HepG2 (cell line): ENCODE data around the gene ELP1. TPM values are rescaled to one million over a fixed set of nuclear protein-coding genes. Genes with fewer than 3 reads are reported as not detected.

Experiments
- ARID2 ChIP-seq: sonication (generic); formaldehyde crosslinking; IDR thresholded peaks from 2 replicates; pipeline ENCODE4 v1.8.1; 2022; ENCODE audit warnings: mild to moderate bottlenecking, missing genetic modification reagents, borderline replicate concordance
- ARNTL ChIP-seq: sonication (generic); formaldehyde crosslinking; IDR thresholded peaks from 2 replicates; pipeline ENCODE4 v1.4.0; 2020; ENCODE audit warnings: mild to moderate bottlenecking, missing genetic modification reagents
- DMTF1 ChIP-seq: sonication (generic); formaldehyde crosslinking; IDR thresholded peaks from 2 replicates; pipeline ENCODE4 v1.4.0; 2020; ENCODE audit warnings: mild to moderate bottlenecking, missing genetic modification reagents
- EZH2 ChIP-seq: conservative IDR thresholded peaks from 2 replicates; pipeline ENCODE4 v1.6.1; 2012; ENCODE audit warnings: mild to moderate bottlenecking, low read depth, low read length, moderate library complexity
- HHEX ChIP-seq: IDR thresholded peaks from 2 replicates; pipeline ENCODE4 v1.6.1; 2016; ENCODE audit warnings: control low read depth
- JARID2 ChIP-seq: sonication (generic); formaldehyde crosslinking; IDR thresholded peaks from 2 replicates; pipeline ENCODE4 v1.8.1; 2023; ENCODE audit warnings: missing genetic modification reagents, inconsistent platforms; ENCODE audit not compliant: insufficient replicate concordance
- KAT7 ChIP-seq: IDR thresholded peaks from 2 replicates; pipeline ENCODE4 v1.6.1; 2018; ENCODE audit warnings: borderline replicate concordance, missing compliant biosample characterization
- KDM5A ChIP-seq: fragments of 200-600 bp; sonication (generic); IDR thresholded peaks from 2 replicates; pipeline ENCODE4 v1.7.0; 2018; ENCODE audit warnings: antibody characterized with exemption, mild to moderate bottlenecking, low read length, borderline replicate concordance
- LRRFIP1 ChIP-seq: sonication (generic); formaldehyde crosslinking; conservative IDR thresholded peaks from 2 replicates; pipeline ENCODE4 v1.4.0; 2020; ENCODE audit warnings: missing genetic modification reagents
- PLRG1 ChIP-seq: fragments of 450-650 bp; conservative IDR thresholded peaks from 2 replicates; pipeline ENCODE4 v1.6.1; 2016
- SRSF9 ChIP-seq: fragments of 200-400 bp; formaldehyde crosslinking; IDR thresholded peaks from 2 replicates; pipeline ENCODE4 v1.6.1; 2018; ENCODE audit warnings: borderline replicate concordance, mild to moderate bottlenecking, low read depth, low read length; ENCODE audit not compliant: insufficient read depth, poor library complexity, severe bottlenecking
- USF2 ChIP-seq, 2 experiments: sonication (generic) in 1 of 2; formaldehyde crosslinking in 1 of 2; IDR thresholded peaks; 2 replicates each; pipeline versions ENCODE4 v1.5.1 to v1.6.1; 2011 to 2020; ENCODE audit warnings: borderline replicate concordance in 1 of 2, low read depth in 1 of 2, low read length in 1 of 2, mild to moderate bottlenecking in 1 of 2, missing genetic modification reagents in 1 of 2, moderate library complexity in 1 of 2
- ZBTB1 ChIP-seq: sonication (generic); formaldehyde crosslinking; IDR thresholded peaks from 2 replicates; pipeline ENCODE4 v1.4.0; 2020; ENCODE audit warnings: missing genetic modification reagents, borderline replicate concordance
- ZNF281 ChIP-seq: sonication (generic); formaldehyde crosslinking; IDR thresholded peaks from 2 replicates; pipeline ENCODE4 v1.4.0; 2020; ENCODE audit warnings: missing genetic modification reagents, borderline replicate concordance
- ZNF468 ChIP-seq: sonication (generic); formaldehyde crosslinking; IDR thresholded peaks from 2 replicates; pipeline ENCODE4 v1.8.0; 2022; ENCODE audit warnings: mild to moderate bottlenecking, moderate library complexity, missing genetic modification reagents
- ZNF510 ChIP-seq: sonication (generic); formaldehyde crosslinking; IDR thresholded peaks from 2 replicates; pipeline ENCODE4 v1.4.0; 2020; ENCODE audit warnings: low read depth, mild to moderate bottlenecking, missing genetic modification reagents
- polyA plus RNA-seq, 8 experiments: library from polyadenylated mRNA; depleted of rRNA in 3 of 8; stranded (reverse) in 7 of 8; unstranded in 1 of 8; fragments of >200 nt; fragmentation: Illumina TruSeq in 4 of 8; extraction: Trizol in 4 of 8; gene quantifications; 2 replicates each; pipeline versions ENCODE4 v1.2.1 to v1.2.3, GENCODE V29; 2011 to 2016; ENCODE audit warnings: low read depth in 4 of 8, missing spikeins in 1 of 8, mixed read lengths in 1 of 8; ENCODE audit not compliant: insufficient read depth in 1 of 8
- total RNA-seq, 5 experiments: library from RNA; depleted of rRNA; stranded (reverse); fragments of >200 nt; fragmentation: Illumina TruSeq; extraction: Trizol; gene quantifications; 2 replicates each; pipeline ENCODE4 v1.2.3, GENCODE V29; 2016; ENCODE audit warnings: low read depth in 1 of 5

The ELP1 gene
- total and polyA plus RNA-seq, 2 of the 13 experiments (the other 11 are each of a cell fraction or from before 2014, with no cell fraction given): 157 to 275 TPM

GRCh38 chr9:108894225-108894997, 39.5 kb downstream of the ELP1 start (continued):
- TF ChIP-seq ZNF281 (CRISPR knock-in tag): peak; percentile 27; the same call in 1 of the 2 replicates
- TF ChIP-seq USF2 (IDR thresholded peaks at IDR 0.05; ENCODE audit: low read depth, low read length): no peak
- no peak for TF ChIP-seq USF2 (CRISPR knock-in tag; IDR thresholded peaks at IDR 0.05; ENCODE audit: borderline replicate concordance)
- no peak for TF ChIP-seq ARID2 (CRISPR knock-in tag)
- no peak for TF ChIP-seq LRRFIP1
- TF ChIP-seq EZH2: no peak
- no peak; the same call in 1 of the 2 replicates for TF ChIP-seq KDM5A
- TF ChIP-seq ARNTL: peak; percentile 84
- no peak for TF ChIP-seq ZBTB1
- TF ChIP-seq DMTF1 (CRISPR knock-in tag): no peak
- no peak for TF ChIP-seq JARID2
- no peak for TF ChIP-seq ZNF510
- TF ChIP-seq SRSF9: no peak
- TF ChIP-seq ZNF468 (CRISPR knock-in tag): no peak
- peak; percentile 66; the same call in 1 of the 2 replicates for TF ChIP-seq HHEX (CRISPR knock-in tag)
- no peak for TF ChIP-seq KAT7 (CRISPR knock-in tag)
- no peak for TF ChIP-seq PLRG1
